ENCODE measurements around the gene PLEKHA5.

DNA sequence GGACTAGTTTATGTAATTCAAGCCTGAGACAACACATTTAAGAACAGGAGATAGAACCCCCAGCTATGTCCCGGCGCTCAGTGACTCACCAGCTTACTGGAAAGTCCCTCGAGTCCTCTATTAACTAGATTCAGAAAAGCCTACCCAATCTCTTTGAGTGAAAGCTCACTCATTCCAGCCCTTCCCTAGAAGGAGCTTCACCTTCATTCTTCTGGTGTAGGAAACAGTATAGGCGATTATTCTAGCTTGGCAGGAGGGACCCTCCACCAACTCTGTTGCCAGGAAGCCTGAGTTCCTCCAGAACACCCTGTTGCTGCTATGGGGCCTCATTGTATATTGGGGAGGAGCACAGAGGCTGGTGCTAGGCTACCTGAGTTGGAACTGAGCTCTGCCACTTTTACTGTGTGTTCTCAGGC is 252.6 kb downstream of the PLEKHA5 start:
- TF ChIP-seq POLR2AphosphoS5 (IDR thresholded peaks at IDR 0.05) (no peak), POLR2A (IDR thresholded peaks at IDR 0.05) (no peak)
- TF ChIP-seq, protein P1, sequence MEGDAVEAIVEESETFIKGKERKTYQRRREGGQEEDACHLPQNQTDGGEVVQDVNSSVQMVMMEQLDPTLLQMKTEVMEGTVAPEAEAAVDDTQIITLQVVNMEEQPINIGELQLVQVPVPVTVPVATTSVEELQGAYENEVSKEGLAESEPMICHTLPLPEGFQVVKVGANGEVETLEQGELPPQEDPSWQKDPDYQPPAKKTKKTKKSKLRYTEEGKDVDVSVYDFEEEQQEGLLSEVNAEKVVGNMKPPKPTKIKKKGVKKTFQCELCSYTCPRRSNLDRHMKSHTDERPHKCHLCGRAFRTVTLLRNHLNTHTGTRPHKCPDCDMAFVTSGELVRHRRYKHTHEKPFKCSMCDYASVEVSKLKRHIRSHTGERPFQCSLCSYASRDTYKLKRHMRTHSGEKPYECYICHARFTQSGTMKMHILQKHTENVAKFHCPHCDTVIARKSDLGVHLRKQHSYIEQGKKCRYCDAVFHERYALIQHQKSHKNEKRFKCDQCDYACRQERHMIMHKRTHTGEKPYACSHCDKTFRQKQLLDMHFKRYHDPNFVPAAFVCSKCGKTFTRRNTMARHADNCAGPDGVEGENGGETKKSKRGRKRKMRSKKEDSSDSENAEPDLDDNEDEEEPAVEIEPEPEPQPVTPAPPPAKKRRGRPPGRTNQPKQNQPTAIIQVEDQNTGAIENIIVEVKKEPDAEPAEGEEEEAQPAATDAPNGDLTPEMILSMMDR (IDR thresholded peaks at IDR 0.05) = no peak
